Measurements from ENCODE around the gene SH3GLB1. TPM values are rescaled to one million over a fixed set of nuclear protein-coding genes. Genes with fewer than 3 reads are reported as not detected.
A peak's percentile ranks its signal among the peaks of the same experiment; 100 is the strongest.

SH3GLB1 gene
- polyA plus RNA-seq, 4 donors: 39.4 to 60.0 (median 47.5) TPM

GRCh38 chr1:86756062-86756406, 51.7 kb downstream of the SH3GLB1 start:
- FAIRE-seq (no peak), DNase-seq (peak; percentile 28 to 47)
- H3K9me3 ChIP-seq (ENCODE audit: control insufficient read depth in 2 of 2, insufficient read depth in 1 of 2, low read depth in 1 of 2, low read length in 1 of 2): no peaks in the 10 kb centered on the region
- H3K27ac ChIP-seq (ENCODE audit: low read depth in 1 of 3, low read length in 2 of 3): no peak overlapping the region
- H3K36me3 ChIP-seq (ENCODE audit: control insufficient read depth in 3 of 3, insufficient read depth in 2 of 3, low read depth in 1 of 3, low read length in 3 of 3): no peaks in the 10 kb centered on the region
- H3K27me3 ChIP-seq (ENCODE audit: control insufficient read depth in 3 of 3, insufficient read depth in 3 of 3, low read length in 3 of 3): no peaks in the 10 kb centered on the region
- no peak overlapping the region for H3K4me3 ChIP-seq (ENCODE audit: low read depth in 1 of 3, low read length in 3 of 3)
- H3K4me1 ChIP-seq (ENCODE audit: control insufficient read depth in 3 of 3, insufficient read depth in 2 of 3, low read depth in 1 of 3, low read length in 2 of 3): peaks cover 0 to 2% (median 0%) of the 10 kb centered on the region in 3 donors

GRCh38 chr1:86757272-86757984, 53.1 kb downstream of the SH3GLB1 start:
- DNase-seq (no peak), FAIRE-seq (no peak)
- Histone ChIP-seq H3K36me3 (ENCODE audit: control insufficient read depth in 3 of 3, insufficient read depth in 2 of 3, low read depth in 1 of 3, low read length in 3 of 3) (no peaks in the 10 kb centered on the region), H3K4me1 (ENCODE audit: control insufficient read depth in 3 of 3, insufficient read depth in 2 of 3, low read depth in 1 of 3, low read length in 2 of 3) (peaks cover 0 to 2% (median under 1%) of the 10 kb centered on the region in 3 donors), H3K4me3 (ENCODE audit: low read depth in 1 of 3, low read length in 3 of 3) (no peak overlapping the region), H3K9me3 (ENCODE audit: control insufficient read depth in 2 of 2, insufficient read depth in 1 of 2, low read depth in 1 of 2, low read length in 1 of 2) (no peaks in the 10 kb centered on the region), H3K27ac (ENCODE audit: low read depth in 1 of 3, low read length in 2 of 3) (no peak overlapping the region), H3K27me3 (ENCODE audit: control insufficient read depth in 3 of 3, insufficient read depth in 3 of 3, low read length in 3 of 3) (no peaks in the 10 kb centered on the region)
- whole genome bisulfite sequencing, 3 donors: 84 to 93% (median 90%) methylated on average over 14 of the region's 14 CpGs

GRCh38 chr1:86758570-86758969, 54.2 kb downstream of the SH3GLB1 start:
- H3K27me3 ChIP-seq (ENCODE audit: control insufficient read depth in 3 of 3, insufficient read depth in 3 of 3, low read length in 3 of 3): no peaks in the 10 kb centered on the region
- no peak overlapping the region for H3K27ac ChIP-seq (ENCODE audit: low read depth in 1 of 3, low read length in 2 of 3)
- peaks cover 0 to 3% (median 2%) of the 10 kb centered on the region in 3 donors for H3K4me1 ChIP-seq (ENCODE audit: control insufficient read depth in 3 of 3, insufficient read depth in 2 of 3, low read depth in 1 of 3, low read length in 2 of 3)
- DNase-seq (peak; percentile 71 to 80), FAIRE-seq (no peak)
- no peaks in the 10 kb centered on the region for H3K9me3 ChIP-seq (ENCODE audit: control insufficient read depth in 2 of 2, insufficient read depth in 1 of 2, low read depth in 1 of 2, low read length in 1 of 2)
- no peaks in the 10 kb centered on the region for H3K36me3 ChIP-seq (ENCODE audit: control insufficient read depth in 3 of 3, insufficient read depth in 2 of 3, low read depth in 1 of 3, low read length in 3 of 3)
- no peak overlapping the region for H3K4me3 ChIP-seq (ENCODE audit: low read depth in 1 of 3, low read length in 3 of 3)
- 34 to 64% (median 42%) methylated on average over 3 of the region's 3 CpGs for WGBS, 3 donors

- WGBS, 3 donors: 69 to 93% (median 84%) methylated on average over 1 of the region's 1 CpG
- H3K9me3 ChIP-seq (ENCODE audit: control insufficient read depth in 2 of 2, insufficient read depth in 1 of 2, low read depth in 1 of 2, low read length in 1 of 2): no peaks in the 10 kb centered on the region
- no peaks in the 10 kb centered on the region for H3K36me3 ChIP-seq (ENCODE audit: control insufficient read depth in 3 of 3, insufficient read depth in 2 of 3, low read depth in 1 of 3, low read length in 3 of 3)
- DNase-seq: no peak
- no peaks in the 10 kb centered on the region for H3K27me3 ChIP-seq (ENCODE audit: control insufficient read depth in 3 of 3, insufficient read depth in 3 of 3, low read length in 3 of 3)
- H3K27ac ChIP-seq (ENCODE audit: low read depth in 1 of 3, low read length in 2 of 3): no peak overlapping the region
- H3K4me3 ChIP-seq (ENCODE audit: low read depth in 1 of 3, low read length in 3 of 3): no peak overlapping the region
- no peak for FAIRE-seq
- peaks cover 0 to 3% (median 2%) of the 10 kb centered on the region in 3 donors for H3K4me1 ChIP-seq (ENCODE audit: control insufficient read depth in 3 of 3, insufficient read depth in 2 of 3, low read depth in 1 of 3, low read length in 2 of 3)
These were observed 55.8 kb downstream of the SH3GLB1 start for GRCh38 chr1:86760199-86760598.

GRCh38 chr1:86762336-86762735, 58.0 kb downstream of the SH3GLB1 start:
- H3K4me1 ChIP-seq (ENCODE audit: control insufficient read depth in 3 of 3, insufficient read depth in 2 of 3, low read depth in 1 of 3, low read length in 2 of 3): peaks cover 0 to 3% (median 0%) of the 10 kb centered on the region in 3 donors
- H3K36me3 ChIP-seq (ENCODE audit: control insufficient read depth in 3 of 3, insufficient read depth in 2 of 3, low read depth in 1 of 3, low read length in 3 of 3): no peaks in the 10 kb centered on the region
- no peaks in the 10 kb centered on the region for H3K9me3 ChIP-seq (ENCODE audit: control insufficient read depth in 2 of 2, insufficient read depth in 1 of 2, low read depth in 1 of 2, low read length in 1 of 2)
- 11 to 64% (median 37%) methylated on average over 7 of the region's 7 CpGs for WGBS, 3 donors
- no peak overlapping the region for H3K4me3 ChIP-seq (ENCODE audit: low read depth in 1 of 3, low read length in 3 of 3)
- H3K27ac ChIP-seq (ENCODE audit: low read depth in 1 of 3, low read length in 2 of 3): no peak overlapping the region
- peak; percentile 30 to 49 for DNase-seq
- no peaks in the 10 kb centered on the region for H3K27me3 ChIP-seq (ENCODE audit: control insufficient read depth in 3 of 3, insufficient read depth in 3 of 3, low read length in 3 of 3)
- FAIRE-seq: no peak

GRCh38 chr1:86764523-86764922, 60.1 kb downstream of the SH3GLB1 start:
- no peak for FAIRE-seq
- no peaks in the 10 kb centered on the region for H3K27me3 ChIP-seq (ENCODE audit: control insufficient read depth in 3 of 3, insufficient read depth in 3 of 3, low read length in 3 of 3)
- H3K4me3 ChIP-seq (ENCODE audit: low read depth in 1 of 3, low read length in 3 of 3): no peak overlapping the region
- WGBS, 3 donors: 87 to 94% (median 88%) methylated on average over 1 of the region's 1 CpG
- peaks cover 0 to 3% (median 0%) of the 10 kb centered on the region in 3 donors for H3K4me1 ChIP-seq (ENCODE audit: control insufficient read depth in 3 of 3, insufficient read depth in 2 of 3, low read depth in 1 of 3, low read length in 2 of 3)
- DNase-seq: no peak
- no peaks in the 10 kb centered on the region for H3K9me3 ChIP-seq (ENCODE audit: control insufficient read depth in 2 of 2, insufficient read depth in 1 of 2, low read depth in 1 of 2, low read length in 1 of 2)
- H3K27ac ChIP-seq (ENCODE audit: low read depth in 1 of 3, low read length in 2 of 3): no peak overlapping the region
- H3K36me3 ChIP-seq (ENCODE audit: control insufficient read depth in 3 of 3, insufficient read depth in 2 of 3, low read depth in 1 of 3, low read length in 3 of 3): no peaks in the 10 kb centered on the region

GRCh38 chr1:86765073-86765472, 60.7 kb downstream of the SH3GLB1 start:
- no peaks in the 10 kb centered on the region for H3K36me3 ChIP-seq (ENCODE audit: control insufficient read depth in 3 of 3, insufficient read depth in 2 of 3, low read depth in 1 of 3, low read length in 3 of 3)
- no peaks in the 10 kb centered on the region for H3K27me3 ChIP-seq (ENCODE audit: control insufficient read depth in 3 of 3, insufficient read depth in 3 of 3, low read length in 3 of 3)
- H3K27ac ChIP-seq (ENCODE audit: low read depth in 1 of 3, low read length in 2 of 3): no peak overlapping the region
- no peak for FAIRE-seq
- no peak for DNase-seq
- H3K9me3 ChIP-seq (ENCODE audit: control insufficient read depth in 2 of 2, insufficient read depth in 1 of 2, low read depth in 1 of 2, low read length in 1 of 2): no peaks in the 10 kb centered on the region
- H3K4me3 ChIP-seq (ENCODE audit: low read depth in 1 of 3, low read length in 3 of 3): no peak overlapping the region
- 33 to 45% (median 42%) methylated on average over 2 of the region's 2 CpGs for WGBS, 3 donors
- peaks cover 0 to 3% (median 0%) of the 10 kb centered on the region in 3 donors for H3K4me1 ChIP-seq (ENCODE audit: control insufficient read depth in 3 of 3, insufficient read depth in 2 of 3, low read depth in 1 of 3, low read length in 2 of 3)

- Histone ChIP-seq H3K27ac (ENCODE audit: low read depth in 1 of 3, low read length in 2 of 3) (no peak overlapping the region), H3K27me3 (ENCODE audit: control insufficient read depth in 3 of 3, insufficient read depth in 3 of 3, low read length in 3 of 3) (no peaks in the 10 kb centered on the region), H3K36me3 (ENCODE audit: control insufficient read depth in 3 of 3, insufficient read depth in 2 of 3, low read depth in 1 of 3, low read length in 3 of 3) (no peaks in the 10 kb centered on the region), H3K4me3 (ENCODE audit: low read depth in 1 of 3, low read length in 3 of 3) (no peak overlapping the region), H3K4me1 (ENCODE audit: control insufficient read depth in 3 of 3, insufficient read depth in 2 of 3, low read depth in 1 of 3, low read length in 2 of 3) (peaks cover 0 to 3% (median 0%) of the 10 kb centered on the region in 3 donors), H3K9me3 (ENCODE audit: control insufficient read depth in 2 of 2, insufficient read depth in 1 of 2, low read depth in 1 of 2, low read length in 1 of 2) (no peaks in the 10 kb centered on the region)
- DNase-seq: no peak
- 86 to 96% (median 93%) methylated on average over 2 of the region's 2 CpGs for WGBS, 3 donors
- no peak for FAIRE-seq
These were observed 61.3 kb downstream of the SH3GLB1 start for GRCh38 chr1:86765674-86766073.

GRCh38 chr1:86768554-86768953, 64.2 kb downstream of the SH3GLB1 start:
- no peak for DNase-seq

More at GRCh38 chr1:86768554-86768953, 64.2 kb downstream of the SH3GLB1 start:
- Histone ChIP-seq H3K27ac (ENCODE audit: low read depth in 1 of 3, low read length in 2 of 3) (no peak overlapping the region), H3K4me1 (ENCODE audit: control insufficient read depth in 3 of 3, insufficient read depth in 2 of 3, low read depth in 1 of 3, low read length in 2 of 3) (no peaks in the 10 kb centered on the region), H3K4me3 (ENCODE audit: low read depth in 1 of 3, low read length in 3 of 3) (peak overlapping the region in 1 of 3 donors; percentile 15), H3K27me3 (ENCODE audit: control insufficient read depth in 3 of 3, insufficient read depth in 3 of 3, low read length in 3 of 3) (no peaks in the 10 kb centered on the region), H3K9me3 (ENCODE audit: control insufficient read depth in 2 of 2, insufficient read depth in 1 of 2, low read depth in 1 of 2, low read length in 1 of 2) (no peaks in the 10 kb centered on the region), H3K36me3 (ENCODE audit: control insufficient read depth in 3 of 3, insufficient read depth in 2 of 3, low read depth in 1 of 3, low read length in 3 of 3) (no peaks in the 10 kb centered on the region)
- FAIRE-seq: no peak
